Activated T-cell treated with anti-CD3 and anti-CD28 coated beads for 48 hours (primary cell): ENCODE data around the gene CAMK1D.
A peak's percentile ranks its signal among the peaks of the same experiment; 100 is the strongest.

Experiments used
- DNase-seq: peaks from one replicate; pipeline ENCODE4 v3.0.0-alpha.2; 2020; ENCODE audit warnings: low read depth

CAMK1D gene

DNA sequence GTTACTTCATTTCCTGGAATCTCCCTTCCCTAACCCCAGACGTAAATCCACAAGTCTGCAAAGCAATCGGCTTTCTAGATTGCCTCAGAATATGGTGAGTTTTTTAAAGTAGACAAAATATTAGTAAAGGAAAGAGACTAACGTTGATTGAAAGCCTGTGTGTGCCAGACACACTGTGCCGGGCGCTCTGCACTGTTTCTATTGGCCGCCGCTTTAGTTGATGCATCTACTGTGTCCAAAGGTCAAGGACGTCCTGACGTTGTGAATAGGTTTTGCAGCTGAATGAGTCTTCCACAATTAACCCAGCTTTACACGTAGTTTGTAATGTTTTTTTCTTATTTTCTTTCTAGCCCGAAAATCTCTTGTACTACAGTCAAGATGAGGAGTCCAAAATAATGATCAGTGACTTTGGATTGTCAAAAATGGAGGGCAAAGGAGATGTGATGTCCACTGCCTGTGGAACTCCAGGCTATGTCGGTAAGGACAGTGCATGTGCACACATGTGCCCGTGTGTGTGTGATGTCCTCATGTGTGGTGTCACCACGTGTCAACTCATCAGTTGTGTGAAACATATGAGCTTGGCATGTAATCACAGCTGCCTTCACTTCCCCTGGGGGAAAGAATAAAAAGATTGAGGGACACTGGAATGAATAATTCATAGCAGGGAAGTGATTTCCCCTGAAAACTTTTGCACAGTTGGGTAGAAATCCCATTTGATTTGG is 420.1 kb downstream of the CAMK1D start:
- DNase-seq, result no peak

- no peak for DNase-seq
Observed at GRCh38 chr10:12771981-12772760, 422.8 kb downstream of the CAMK1D start.

GRCh38 chr10:12772797-12773587 is 423.6 kb downstream of the CAMK1D start:
- no peak for DNase-seq

GRCh38 chr10:12774204-12774894 is 425.0 kb downstream of the CAMK1D start:
- DNase-seq, result no peak

GRCh38 chr10:12777840-12778585 is 428.7 kb downstream of the CAMK1D start:
- DNase-seq, result no peak

DNA sequence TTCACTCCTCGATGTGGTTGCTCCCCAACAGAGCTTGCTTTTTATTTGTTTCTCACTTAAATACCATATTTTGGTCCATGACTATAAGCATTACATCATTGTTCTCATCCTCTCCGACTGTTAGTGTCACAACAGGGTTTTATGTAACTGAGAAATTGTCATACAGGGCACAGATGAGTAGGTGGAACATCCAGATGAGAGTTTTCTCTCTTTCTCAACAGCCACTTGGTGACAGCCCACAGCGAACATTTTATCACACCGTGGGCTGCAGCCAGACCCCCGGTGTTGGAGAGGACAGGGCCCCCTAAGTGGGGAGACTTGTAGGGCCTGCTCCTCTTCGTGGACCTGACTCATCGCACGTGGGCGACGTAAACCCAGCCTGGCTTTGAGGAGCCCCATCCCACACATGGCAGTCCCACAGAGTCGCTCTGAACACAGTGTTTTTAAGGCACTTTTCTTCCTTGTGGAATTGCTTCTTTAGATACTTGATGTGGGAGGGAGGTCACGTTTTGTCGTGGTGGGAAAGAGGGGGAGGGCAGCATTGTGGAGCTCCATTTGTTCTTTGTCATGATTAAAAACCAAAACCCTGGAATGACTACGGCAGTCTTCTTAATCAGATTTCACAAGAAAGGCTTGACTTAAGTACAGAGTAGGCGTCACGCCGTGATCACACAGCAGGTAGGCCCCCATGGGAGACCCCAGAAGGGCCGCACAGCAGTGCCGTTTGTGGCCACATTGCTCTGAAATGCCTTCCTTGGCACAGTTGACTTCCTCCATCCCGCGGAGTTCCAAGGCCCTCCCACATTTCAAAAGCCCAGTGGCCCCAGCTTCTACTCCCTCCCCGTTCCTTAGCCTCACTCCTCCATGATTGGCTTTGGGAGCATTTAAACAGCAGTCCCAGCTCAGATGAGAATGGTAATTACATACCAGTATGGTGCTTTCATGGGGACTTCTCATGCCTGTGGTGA is 431.6 kb downstream of the CAMK1D start:
- peak; percentile 34 for DNase-seq

DNA sequence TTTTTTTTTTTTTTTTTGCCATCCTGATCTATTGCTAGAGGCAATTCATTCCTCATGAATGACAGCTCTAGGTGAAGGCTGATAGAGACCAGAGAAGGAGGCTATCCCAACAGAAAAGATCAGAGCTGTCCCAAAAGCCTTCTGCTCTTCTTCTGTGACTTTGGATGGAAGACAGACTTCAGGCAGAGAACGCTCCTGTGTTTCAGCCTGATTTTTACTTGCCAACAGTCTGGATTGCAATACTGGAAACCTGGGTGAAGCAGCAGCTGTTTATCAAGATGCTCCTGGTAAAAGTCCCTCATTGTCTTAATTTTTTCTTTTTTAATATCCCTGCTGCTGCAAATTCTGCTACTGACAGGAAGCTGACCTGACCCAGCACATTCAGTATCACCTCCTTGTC is 432.6 kb downstream of the CAMK1D start:
- DNase-seq, result no peak

GRCh38 chr10:12782537-12782936 is 433.2 kb downstream of the CAMK1D start:
- no peak for DNase-seq

GRCh38 chr10:12783293-12783692 is 433.9 kb downstream of the CAMK1D start:
- no peak for DNase-seq

DNA sequence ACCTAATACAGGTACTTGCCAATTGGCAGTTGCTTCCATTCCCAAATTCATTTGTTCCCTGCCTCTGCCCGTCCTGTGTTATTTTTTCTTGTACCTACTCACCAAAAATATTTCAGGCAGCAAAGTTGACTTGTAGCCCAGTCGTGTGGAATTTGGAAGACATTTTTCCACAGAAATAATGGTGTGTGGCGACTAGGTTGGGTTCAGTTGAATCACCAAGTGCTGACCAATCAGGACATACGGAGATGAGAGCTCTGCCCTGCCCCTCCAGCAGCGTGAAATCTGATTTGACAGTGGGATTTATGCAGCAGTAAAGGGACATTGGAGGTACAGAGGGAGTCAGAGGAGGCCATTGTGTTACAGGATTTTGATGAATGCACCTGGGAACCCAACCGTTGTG is 435.3 kb downstream of the CAMK1D start:
- DNase-seq, result no peak

- DNase-seq, result no peak
Observed at GRCh38 chr10:12785415-12785831, 436.1 kb downstream of the CAMK1D start.

GRCh38 chr10:12787297-12787696 is 437.9 kb downstream of the CAMK1D start:
- no peak for DNase-seq

DNA sequence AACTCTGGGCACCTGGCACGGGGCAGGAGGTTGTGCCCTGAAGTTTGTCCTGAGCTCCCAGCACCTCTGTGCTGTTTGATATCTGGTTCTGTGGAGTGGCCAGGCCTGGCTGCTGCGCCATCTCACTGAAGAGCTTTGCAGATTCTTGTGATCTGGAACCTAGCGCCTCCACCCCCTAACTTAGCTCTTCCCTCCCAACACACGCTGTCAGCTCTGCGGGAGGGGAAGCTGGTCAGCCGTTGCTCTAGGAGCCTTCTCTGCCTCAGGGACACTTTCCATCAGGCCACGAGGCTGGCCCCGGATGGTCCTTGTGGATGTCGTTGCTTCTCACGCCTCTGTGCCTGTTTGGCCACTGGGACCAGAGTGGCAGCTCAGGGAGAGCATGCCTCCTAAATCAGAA is 438.9 kb downstream of the CAMK1D start:
- DNase-seq, result no peak

DNA sequence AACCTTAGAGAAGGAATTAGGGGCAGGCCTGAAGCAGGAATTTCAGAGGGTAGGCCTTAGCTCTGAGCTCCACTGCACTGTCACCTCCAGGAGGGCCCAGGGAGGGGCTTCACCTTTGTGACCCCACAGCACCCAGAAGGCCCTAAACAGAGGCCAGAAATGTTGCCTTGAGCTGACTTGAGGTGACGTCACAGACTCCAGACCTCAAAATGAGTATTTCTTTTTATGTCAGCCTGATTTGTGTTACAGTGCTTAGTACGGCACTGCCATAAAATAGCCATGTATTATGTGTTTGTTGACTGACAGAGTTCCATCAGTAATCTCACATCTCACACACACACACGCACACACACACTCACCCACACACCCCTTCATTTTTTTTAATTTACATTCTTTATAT is 440.9 kb downstream of the CAMK1D start:
- no peak for DNase-seq

GRCh38 chr10:12791728-12792127 is 442.4 kb downstream of the CAMK1D start:
- no peak for DNase-seq

DNA sequence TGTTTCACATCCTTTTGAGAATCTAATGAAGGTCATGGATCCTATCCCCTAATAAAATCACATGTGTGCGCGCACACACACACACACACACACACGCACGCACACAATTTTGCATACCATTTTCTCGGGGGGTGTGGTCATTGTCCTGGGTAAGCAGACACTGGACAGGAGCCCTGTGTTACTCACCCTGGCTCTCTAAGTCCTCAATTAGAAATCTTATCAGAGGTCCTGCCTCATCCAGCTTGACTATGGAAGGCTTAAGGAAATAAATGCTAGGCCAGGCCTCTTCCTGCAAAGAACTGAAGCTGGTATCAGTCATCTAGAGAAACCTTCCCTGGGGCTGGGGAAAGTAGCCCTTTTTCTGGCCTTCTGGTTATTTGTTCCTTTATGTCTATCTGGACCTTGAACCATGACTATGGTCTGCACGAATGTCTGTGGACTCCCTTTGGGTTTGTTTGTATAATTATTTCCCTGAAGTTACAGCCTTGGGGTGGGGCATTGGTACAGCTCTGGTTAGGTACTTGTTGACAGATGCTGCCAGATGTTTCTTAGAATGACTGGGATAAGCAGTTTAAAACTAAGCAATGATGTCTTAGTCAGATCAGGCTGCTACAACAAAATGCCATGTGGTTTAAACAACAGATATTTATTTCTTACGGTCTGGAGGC is 443.7 kb downstream of the CAMK1D start:
- no peak for DNase-seq

DNA sequence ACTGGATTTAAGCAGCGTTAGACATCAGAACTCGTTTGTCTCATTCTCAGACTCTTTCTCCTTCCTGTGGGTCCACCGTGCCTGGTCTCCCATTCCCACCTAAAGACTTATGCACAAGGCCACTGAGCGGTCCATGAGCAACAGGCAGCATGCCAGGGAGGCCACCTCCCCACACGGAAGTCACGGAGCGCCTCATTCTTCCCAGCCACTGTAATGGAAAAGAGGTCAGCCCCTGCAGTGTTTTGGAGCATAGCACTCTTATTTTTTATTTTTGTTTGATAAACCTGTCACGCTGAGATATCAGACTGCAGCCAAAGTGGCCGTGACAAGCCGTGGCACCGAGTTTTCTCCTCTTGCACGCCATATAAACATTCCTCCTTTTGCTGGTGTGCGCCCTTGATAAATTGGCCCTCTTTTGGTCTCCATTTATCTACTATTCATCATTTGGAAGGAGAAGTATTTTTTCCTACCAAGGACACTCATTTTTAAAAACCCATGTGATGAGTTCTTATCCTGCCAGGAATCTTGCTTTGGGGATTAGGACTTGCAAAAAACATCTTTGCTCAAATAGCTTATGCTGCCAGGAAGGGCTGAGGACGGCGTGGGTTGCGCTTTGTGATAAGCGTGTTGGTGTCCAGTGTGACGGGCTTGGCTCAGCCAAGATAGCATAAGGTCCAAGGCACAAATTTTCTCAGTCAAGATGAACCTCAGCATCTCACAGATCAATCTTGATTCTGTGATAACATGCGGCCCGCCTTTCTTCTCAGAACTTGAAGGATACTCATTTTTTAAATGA is 446.2 kb downstream of the CAMK1D start:
- no peak for DNase-seq

GRCh38 chr10:12796401-12797160 is 447.2 kb downstream of the CAMK1D start:
- no peak for DNase-seq
